HG03521 (cell line): ENCODE measurements around the gene PPP6R1.

Source experiments
- ATAC-seq: cut with Tn5 transposase; IDR thresholded peaks from one replicate; pipeline ENCODE4 v1.9.1; 2021; ENCODE audit warnings: mild to moderate bottlenecking, moderate library complexity; ENCODE audit not compliant: unreplicated experiment

Gene PPP6R1

DNA sequence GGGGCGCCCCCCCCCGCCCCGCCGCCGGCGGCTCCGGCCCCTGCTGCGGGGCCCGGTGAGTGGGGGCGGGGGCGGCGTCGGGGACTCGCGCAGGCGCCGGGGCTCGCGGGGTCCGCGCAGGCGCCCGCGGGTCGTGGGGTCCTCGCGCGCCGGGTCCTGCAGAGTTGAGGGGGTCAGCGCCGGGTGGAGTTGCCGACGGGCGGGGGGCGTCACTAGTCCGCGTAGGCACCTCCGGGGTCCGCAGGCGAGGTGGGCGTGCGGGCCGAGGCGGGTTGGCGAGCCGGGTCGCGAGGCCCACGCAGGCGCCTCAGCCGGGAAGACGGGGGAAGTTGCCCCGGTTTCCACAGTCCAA lies 365 bp downstream of the PPP6R1 start:
- peak; percentile 15 for ATAC-seq

GRCh38 chr19:55257461-55258420 lies 1.1 kb downstream of the PPP6R1 start:
- no peak for ATAC-seq

GRCh38 chr19:55256562-55257460 lies 2.0 kb downstream of the PPP6R1 start:
- no peak for ATAC-seq

GRCh38 chr19:55255618-55256423 lies 3.0 kb downstream of the PPP6R1 start:
- no peak for ATAC-seq

DNA sequence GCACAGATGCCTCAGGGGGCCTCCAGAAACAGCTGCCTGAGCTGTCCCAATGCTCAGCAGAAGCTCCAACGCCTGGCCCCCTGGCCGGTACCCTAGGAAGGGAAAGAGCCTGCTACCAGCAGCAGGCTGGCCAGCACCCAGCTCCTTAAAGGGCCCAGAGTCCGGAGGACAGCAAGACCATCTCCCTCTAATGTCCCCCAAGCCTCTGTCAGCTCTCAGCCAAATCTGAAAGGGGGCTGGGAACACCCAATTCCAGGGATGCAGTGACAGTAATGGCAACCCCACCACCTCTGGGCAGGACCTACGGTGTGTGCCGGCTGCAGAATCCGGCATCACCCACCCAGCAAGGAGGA lies 4.2 kb downstream of the PPP6R1 start:
- no peak for ATAC-seq

- no peak for ATAC-seq
Observed at GRCh38 chr19:55253842-55254624, 4.8 kb downstream of the PPP6R1 start.

DNA sequence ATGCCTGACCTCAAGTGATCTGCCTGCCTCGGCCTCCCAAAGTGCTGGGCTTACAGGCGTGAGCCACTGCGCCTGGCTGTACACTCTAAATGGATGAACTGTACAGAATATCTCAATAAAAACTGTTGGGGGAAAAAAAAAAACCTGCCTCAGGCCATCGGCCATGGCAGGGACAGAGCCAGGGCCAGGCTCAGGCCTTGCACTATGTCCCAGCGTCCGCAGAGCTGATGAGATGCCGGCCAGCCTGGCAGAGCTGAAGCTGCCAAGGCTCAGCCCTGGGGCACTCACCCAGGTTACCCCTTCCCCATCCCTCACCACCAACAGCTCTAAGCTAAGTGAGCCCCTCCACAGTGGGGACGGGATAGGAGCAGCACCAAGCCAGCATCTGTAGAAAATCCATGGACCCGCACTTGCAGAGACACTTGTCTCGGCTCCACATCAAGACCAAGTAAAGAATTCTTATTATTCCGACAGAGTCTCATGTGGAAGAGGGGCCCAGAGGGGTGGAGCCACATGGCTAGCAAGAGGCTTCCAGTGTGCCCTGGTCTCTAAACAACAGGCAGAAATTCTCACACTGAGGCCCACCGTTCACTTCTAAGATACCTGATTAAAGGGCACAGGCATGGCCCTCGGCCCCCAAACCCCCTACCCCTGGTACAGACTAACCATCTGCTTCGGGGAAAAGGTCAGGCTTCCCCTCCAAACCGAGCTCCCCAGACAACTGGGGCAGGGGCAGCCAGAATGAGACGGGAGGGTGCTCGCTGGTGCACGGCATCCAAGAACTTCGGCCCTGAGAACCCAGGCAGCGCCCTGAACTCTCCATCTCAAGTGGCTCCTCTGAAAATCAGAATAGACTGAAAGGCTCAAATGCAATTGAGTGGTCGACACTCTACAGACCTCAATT lies 5.8 kb downstream of the PPP6R1 start:
- no peak for ATAC-seq

- no peak for ATAC-seq
Observed at GRCh38 chr19:55251341-55252081, 7.3 kb downstream of the PPP6R1 start.

GRCh38 chr19:55250262-55251036 lies 8.4 kb downstream of the PPP6R1 start:
- ATAC-seq = no peak

DNA sequence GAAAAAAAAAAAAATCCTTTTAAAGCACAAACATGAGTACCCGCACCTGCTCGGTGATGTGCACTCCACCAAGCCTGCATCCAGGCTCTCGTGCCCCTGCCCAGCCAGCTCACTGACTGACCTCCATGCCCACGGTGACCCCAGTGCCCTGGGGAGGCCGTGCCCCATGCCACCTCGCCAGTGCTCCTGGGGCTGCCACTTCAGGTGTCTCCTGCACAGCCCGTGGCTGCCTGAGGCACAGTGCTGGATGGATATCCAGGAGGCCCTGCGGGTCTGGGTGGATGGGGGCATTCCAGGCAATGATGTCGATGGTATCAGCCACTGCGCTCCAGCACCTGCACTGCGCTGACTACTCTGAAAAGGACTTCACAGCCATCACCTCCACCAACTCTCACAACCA lies 9.0 kb downstream of the PPP6R1 start:
- no peak for ATAC-seq

GRCh38 chr19:55248704-55249103 lies 10.1 kb downstream of the PPP6R1 start:
- no peak for ATAC-seq

DNA sequence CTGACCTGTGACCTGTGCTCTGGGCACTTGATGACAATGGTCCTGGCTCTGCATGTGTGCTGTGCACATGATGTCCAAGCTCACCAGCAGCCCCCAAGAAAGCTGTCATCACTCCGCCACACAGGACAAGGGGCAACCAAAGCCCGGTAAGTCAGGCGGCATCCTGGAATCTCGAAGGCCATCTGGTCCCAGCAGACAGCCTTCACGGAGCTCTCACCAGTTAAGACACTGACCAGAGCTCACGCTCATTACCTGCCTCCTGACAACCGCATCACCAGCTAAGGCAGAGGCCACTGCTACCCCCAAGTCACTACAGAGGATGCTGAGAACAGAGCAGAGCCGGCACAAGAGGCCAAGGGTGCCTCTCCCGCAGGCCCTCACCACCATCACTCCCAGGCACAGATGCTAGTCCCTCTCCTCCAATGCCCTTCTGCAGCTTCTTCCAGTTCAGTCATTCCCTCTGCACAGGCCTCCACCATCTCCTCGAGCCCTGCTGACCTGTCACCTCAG lies 10.6 kb downstream of the PPP6R1 start:
- no peak for ATAC-seq

DNA sequence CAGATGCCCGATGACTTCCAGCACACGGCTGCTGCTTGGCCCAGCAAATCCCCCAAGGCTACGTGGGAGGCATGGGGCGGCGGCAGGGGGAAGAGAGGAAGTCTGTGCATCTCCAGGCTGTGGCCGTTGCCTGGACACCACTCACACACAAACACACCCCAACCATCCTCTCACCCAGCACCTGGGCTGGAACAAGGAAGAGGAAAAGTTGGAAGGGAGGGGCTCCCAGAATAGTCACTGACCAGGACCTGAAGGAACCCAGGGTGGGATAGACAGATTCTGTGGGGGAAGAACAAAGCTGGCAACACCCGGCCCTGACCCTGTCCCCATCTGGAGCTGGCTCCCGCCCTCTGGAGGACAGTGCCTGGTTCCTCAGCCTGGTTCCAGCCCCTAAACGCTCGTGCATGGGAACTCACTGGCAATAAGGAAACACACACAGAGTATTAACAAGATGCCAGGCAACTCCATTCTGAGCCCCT lies 11.2 kb downstream of the PPP6R1 start:
- ATAC-seq = no peak

GRCh38 chr19:55246462-55247451 lies 12.1 kb downstream of the PPP6R1 start:
- no peak for ATAC-seq

DNA sequence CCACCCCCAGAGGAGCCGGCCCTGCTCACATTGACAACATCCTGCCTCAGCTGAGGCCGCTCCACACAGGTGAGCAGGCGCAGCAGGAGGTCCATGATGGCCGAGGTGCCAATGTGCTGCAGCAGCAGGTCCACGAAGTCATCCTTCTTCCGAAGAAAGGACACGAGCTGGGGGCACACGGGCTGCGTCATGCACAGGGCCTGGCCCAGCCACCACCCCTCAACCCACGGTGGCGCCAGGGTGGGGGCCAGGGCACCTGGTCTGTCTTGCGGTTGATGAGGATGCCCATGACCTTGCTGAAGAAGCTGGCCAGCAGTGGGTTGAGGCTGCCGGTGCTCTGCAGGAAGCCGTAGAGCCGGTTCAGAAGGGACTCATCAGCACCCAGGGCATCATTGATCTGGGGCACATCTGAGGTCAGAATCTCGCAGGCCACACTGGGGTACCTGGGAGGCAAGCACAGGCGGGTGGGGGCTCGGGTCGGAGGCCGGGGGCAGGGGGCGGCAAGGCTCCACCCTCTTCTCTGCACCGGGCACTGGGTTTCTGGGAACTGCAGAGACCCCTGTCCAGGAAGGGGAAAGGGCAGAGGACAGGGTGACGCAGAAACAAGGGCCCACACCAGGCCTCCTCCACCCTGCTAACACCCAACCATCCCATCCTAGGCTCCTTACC lies 13.4 kb downstream of the PPP6R1 start:
- no peak for ATAC-seq
